GM21381 (cell line): ENCODE results near the gene ORAI3.

Experiments used
- ATAC-seq: cut with Tn5 transposase; IDR thresholded peaks from one replicate; pipeline ENCODE4 v1.9.1; 2021; ENCODE audit warnings: mild to moderate bottlenecking, moderate library complexity; ENCODE audit not compliant: unreplicated experiment

Gene ORAI3

GRCh38 chr16:30987581-30988190 is 38.8 kb downstream of the ORAI3 start:
- no peak for ATAC-seq

GRCh38 chr16:30989469-30990047 is 40.7 kb downstream of the ORAI3 start:
- no peak for ATAC-seq

DNA sequence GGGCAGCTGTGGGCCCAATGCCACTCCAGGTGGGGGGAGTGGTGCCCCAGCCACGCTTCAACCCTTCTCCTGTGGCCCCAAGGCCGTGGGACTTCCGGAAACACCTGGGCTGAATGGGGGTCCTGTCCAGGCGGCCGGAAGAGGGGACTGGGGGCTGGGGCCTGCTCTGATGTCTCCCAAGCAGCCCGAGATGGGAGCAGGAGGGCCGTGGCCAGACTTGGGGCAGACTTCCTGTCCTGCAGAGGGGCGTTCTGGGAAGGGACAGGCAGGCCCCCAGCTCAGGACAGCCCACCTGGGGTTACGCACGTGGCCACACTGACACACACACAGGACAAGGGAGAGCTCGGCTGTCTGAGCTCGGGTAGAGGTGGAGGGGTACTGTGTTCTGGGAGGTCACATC is 41.2 kb downstream of the ORAI3 start:
- no peak for ATAC-seq

GRCh38 chr16:30991052-30991451 is 42.2 kb downstream of the ORAI3 start:
- ATAC-seq, result no peak

GRCh38 chr16:30992276-30992780 is 43.5 kb downstream of the ORAI3 start:
- no peak for ATAC-seq

GRCh38 chr16:30992931-30993816 is 44.3 kb downstream of the ORAI3 start:
- ATAC-seq, result no peak

DNA sequence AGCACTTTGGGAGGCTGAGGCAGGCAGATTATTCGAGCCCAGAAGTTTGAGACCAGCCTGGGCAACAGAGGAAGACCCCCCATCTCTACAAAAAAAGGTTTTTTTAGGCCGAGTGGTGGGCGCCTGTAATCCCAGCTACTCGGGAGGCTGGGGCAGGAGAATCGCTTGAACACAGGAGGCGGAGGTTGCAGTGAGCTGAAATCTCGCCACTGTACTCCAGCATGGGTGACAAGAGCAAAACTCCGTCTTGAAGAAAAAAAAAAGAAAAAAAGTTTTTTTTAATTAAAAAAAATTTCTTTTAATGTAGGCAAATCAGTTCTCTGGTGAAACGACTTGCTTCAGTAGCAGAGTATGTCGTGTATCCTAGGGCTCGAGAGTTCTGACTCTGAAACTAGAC is 47.1 kb downstream of the ORAI3 start:
- no peak for ATAC-seq

DNA sequence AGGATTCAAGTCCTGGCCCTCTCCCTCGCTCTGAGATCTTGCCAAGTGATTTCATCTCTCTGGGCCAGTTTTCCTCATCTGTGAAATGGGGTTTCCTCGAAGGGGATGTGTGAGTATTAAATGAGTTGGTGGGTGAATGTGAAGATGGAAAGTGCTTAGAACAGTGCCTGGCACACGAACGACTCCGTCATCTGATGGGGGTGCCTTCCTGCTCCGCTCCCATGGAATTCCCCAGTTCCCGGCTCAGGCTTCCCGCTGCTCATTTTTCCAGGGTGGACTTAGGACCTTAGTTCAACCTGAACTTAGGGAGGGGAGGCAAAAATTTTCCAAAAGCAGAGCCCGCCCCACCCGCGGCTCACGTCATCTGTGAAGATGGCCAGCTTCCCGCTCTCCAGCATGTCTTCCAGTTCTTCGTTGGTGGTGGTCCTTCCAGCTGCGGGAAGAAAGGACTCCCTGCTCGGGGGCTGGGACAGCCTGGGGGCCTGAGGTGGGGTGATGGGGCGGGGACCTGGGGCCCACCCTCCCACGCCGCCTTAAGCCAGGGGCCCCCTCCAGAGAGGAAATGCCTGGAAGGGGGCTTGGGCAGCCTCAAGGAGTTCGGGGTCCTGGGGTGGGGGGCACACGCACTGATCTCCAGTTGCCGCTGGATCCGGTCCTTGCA is 47.6 kb downstream of the ORAI3 start:
- ATAC-seq, result no peak

GRCh38 chr16:30996985-30997724 is 48.3 kb downstream of the ORAI3 start:
- peak; percentile 82 for ATAC-seq

DNA sequence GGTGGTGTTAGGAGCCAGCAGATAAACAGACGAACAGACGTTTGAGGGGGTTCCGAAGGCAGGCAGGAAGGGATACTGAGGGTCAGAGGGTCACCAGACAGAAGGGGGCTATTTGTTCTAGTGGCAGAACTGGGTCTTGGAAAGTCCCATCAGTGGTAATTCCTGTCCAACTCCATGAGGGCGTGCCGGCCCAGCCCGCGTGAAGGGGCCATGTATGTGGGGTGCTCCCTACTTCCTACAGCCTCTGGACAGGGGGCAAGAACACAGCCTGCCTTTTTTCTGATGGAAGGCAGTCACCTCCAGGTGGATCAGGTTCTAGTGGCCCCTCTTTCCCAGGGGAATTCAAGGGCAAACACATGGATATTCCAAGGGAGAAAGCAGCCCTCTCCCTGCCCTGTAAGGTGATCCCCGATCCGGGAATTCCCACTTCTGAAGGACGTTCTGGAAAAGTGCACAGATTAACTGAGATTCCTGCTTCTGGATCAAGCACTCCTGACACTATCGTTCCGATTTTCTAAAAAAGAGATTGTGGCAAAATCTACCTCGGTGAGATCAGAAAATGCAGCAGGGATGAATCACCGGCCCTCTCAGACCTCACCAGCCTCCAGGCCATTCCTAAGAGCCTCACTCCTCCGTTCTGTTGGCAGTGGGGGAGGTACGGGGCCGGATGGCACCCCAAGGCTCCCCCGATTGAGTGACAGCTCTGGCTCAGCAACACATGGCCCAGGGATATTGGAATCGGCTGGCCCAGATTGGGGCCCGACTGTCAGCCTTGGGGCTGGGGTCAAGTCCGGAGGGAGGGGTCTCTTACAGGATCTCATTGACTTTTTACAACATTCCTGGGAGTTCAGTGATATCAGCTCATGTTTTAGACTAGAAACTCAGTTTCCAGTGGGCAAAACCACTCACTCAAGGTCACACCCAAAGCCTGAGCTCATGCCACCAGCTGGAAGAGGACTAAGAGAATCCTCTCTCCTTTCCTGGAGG is 49.1 kb downstream of the ORAI3 start:
- ATAC-seq, result no peak

GRCh38 chr16:30998852-30999761 is 50.2 kb downstream of the ORAI3 start:
- ATAC-seq, result no peak

- no peak for ATAC-seq
Observed at GRCh38 chr16:31000671-31001382, 52.0 kb downstream of the ORAI3 start.

DNA sequence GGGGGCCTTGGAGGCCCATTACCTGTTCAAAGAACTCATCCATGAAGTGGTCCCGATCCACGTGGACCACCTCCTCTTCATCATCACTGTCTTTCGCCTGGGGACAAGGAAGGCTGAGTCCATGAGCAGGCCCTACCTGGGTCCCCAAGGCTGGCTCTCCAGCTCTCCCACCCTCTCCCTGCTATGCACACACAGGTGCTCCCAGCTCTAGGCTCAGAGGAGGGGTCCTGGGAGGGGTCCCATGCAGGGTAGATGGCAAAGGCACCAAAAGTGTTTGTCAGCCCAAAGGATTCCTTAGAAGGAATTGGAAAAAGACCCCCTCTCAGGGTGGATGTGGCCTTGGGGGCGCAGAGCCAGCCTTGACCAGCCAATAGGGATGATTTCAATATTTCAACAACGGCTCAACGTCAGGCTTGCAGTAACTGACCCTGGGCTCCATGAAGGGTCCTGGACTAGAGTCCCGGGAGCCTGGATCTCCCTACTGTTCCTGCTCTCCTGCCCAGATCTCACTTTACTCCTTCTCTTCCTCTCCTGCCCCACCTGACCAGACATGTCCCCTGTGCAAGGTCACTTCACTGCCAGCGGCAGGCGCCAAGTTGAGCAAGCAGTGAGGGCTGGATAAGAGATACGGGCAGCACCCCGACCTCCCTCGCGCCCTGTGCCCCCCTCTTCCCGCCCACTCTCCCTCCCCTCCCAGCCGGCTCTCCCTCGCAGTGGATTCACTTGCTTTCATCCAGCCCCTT is 52.8 kb downstream of the ORAI3 start:
- ATAC-seq, result no peak

DNA sequence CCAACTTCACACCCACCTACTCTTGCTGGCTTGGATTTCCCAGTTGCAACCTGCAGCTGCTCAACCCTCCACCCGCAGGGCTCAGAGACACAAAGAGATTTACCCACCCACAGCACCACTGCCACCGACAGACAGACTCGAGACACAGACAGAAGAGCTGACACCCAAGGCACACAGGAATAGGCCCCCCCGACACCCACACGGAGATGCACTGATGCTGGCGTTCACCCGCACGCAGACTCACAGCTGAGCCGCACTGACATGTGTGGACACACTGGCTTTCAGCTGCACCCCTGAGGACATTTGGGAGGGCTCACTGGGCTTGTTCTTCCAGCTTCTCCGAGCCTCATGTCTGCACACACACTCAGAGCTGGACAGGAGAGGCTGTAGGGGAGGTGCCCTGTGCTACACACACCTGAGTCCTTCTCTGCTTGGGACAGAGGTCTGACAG is 53.4 kb downstream of the ORAI3 start:
- ATAC-seq, result no peak

DNA sequence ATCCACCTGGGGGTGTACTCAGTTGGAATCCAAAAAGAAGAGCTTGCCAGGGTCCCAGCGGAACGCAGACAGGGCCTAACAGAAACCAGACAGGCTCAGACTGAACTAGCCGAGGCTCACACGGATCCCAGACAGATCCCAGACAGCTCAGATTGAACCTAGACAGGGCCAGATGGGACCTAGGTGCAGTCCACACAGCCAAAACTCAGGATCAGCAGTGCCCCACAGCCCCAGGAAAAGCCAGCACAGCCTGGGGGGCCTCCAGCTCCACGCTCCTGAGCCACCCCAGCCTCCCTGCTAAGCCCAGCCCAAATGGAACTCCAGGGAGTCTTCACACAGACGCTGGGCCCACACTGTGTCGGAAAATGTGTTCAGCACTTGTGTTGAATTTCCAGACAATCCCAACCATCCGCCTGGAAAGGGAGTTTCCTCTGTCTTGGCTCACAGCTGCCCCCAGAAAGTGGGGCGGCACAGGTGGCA is 54.0 kb downstream of the ORAI3 start:
- no peak for ATAC-seq

GRCh38 chr16:31003744-31004143 is 54.9 kb downstream of the ORAI3 start:
- no peak for ATAC-seq
